Fibroblast of skin of left quadriceps (primary cell): Measurements from ENCODE around the gene RNF130.

Source experiments
- DNase-seq, 2 experiments: peaks; one replicate each; pipeline ENCODE4 v3.0.0-alpha.2; 2013; ENCODE audit warnings: low read depth in 2 of 2

Gene RNF130

DNA sequence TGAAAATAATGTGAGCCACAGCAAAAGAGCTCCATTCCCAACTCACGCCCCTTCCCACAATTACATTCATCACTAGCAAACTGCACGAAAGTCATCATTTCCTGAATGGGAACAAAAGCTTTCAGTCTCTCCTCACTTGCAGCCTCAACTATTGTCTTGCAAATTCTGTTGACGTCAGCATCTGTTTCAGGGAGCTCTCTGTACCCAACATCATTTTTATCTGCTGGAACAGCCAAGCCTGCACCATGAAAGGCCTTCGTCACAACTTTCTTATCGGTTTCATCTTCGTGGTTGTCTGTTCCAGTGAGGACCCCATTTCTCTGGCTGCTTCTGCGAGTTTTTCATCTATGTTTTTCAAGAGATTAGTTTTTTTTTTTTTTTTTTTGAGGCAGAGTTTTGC, 14.3 kb upstream of the RNF130 start:
- no peak for DNase-seq

DNA sequence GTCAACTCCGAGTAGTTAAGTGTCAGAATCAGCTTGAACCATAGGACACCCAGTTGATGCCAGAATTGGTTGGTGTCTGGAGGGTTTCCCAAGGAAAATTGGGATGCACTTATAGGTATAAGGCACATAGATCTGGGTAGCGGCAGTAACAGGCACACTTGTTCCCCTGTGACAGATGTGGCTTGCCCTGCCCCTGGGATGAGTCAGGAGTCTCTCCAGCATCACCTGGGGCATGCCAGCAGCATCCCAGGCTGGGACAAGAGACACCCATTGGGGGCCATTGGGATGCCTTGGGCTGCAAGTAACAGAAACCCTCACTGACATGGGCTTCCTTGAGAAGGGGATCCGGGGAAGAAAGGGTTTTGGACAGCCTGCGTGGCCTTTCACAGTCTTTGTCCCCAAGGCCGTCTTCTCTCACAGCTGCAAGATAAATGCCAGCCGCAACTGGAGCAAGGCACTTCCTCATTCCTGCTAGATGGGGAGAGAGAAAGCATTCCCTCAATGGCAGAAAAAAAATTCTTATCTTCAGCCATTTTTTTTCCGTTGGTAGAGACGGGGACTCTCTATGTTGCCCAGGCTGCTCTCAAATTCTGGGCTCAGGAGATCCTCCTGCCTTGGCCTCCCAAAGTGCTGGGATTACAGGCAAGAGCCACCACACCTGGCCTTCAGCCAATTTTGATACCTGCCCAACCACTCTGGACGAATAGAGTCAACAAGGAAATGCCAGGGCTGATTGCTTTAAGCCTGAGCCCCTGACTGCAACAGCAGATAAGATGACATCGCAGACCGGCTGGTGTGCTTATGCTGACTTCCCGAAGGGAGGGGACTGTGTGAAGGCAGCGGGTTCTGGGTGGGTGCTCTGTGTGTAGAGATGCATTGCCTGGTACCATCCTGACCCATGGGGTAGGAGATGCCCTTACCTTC, 13.3 kb upstream of the RNF130 start:
- DNase-seq: no peak

DNA sequence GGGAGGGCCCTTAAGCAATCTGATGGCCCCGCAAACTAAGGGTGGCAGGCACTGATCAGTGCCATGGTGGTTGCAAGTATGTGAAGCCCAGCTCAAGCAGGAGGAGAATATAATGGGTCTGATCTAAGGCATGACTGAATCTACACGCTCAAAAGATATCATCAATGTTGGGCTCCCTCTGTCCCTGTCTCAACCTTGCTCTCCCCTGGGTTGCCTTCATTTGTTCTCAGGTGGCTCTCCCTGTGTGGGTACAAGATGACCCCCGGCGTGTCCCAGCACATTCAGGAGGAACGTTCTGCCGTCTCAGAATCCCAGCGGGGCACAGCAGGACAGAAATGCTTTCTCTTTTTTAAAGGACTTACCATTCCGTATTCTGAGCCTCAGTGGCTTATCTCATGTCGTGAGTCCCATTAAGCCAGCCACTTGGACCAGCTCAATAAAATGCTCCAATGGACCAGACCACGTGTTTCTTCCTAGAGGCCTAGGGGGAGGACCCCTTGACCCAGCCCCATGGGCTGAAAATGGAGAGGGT, 12.0 kb upstream of the RNF130 start:
- no peak for DNase-seq

DNA sequence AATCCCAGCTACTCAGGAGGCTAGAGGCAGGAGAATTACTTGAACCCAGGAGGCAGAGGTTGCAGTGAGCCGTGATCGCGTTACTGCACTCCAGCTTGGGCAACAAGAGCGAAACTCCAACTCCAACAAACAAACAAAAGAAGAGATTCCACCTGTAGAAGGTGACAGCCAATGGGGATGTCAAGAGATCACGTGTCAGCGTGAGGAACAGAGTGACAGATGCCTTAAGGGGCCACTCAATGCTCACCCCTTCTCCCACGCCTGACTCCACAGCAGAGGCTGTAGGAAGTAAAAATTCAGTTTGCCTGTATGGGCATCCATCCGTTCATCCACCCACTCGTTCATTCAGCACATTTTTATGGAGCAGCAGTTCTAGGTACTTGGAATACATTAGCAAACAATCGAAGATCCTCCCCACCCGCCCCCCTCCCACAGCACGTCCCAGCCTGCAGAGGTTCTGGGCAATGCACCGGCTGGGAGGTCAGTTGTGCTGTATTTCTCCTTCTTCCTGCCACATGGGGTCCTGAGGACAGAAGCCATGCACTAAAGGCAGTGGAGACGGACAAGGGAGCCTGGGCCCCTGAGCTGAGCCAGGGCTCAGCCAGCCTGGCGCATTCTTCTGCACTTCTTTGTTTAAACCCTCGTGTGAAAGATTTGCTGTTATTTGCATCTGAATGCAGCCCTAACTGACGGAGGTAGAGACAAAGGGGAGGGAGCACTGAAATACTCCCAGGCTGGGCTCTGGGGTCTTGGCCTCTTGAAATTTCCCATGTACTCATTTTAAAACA, 11.3 kb upstream of the RNF130 start:
- no peak for DNase-seq

DNA sequence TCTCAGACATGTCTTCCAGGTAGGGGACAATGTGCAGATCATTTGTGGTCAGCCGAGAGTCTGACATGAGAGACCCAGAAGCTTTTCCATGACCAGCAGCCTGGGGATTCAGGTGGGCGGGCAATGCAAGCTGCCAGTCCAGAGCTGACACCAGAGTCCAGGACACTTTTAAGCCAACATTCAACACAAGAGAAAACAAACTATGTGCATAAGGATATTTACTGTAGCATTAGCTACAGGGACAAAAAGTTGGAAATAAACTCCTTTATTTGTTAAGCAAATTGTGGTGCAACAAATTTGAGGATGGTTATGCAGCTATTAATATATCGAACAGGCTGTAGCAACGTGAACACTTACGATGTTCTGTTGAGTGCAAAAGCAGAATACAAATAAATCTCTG, 9.9 kb upstream of the RNF130 start:
- no peak for DNase-seq

DNA sequence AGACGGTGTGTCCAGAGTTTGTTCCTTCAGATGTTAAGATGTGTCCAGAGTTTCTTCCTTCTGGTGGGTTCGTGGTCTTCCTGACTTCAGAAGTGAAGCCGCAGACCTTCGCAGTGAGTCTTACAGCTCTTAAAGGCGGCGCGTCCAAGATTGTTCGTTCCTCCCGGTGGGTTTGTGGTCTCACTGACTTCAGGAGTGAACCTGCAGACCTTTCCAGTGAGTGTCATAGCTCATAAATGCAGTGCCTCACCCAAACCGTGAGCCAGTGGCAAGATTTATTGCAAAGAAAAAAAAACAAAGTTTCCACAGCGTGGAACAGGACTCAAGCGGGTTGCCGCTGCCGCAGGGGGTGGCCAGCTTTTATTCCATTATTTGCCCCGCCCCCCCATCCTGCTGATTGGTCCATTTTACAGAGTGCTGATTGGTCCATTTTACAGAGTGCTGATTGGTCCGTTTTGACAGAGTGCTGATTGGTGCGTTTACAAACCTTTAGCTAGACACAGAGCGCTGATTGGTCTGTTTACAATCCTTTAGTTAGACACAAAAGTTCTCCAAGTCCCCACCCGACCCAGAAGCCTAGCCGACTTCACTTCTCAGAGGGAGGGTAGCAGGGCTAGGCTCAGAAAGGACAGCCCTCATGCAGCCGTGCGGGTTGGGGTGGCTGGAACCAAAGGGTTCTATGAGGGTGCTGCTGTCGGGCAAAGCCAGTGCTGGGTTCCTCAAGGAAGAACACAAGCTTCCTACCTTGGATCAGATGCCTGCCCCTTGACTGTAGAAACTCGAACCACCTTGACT, 9.1 kb upstream of the RNF130 start:
- DNase-seq: no peak

DNA sequence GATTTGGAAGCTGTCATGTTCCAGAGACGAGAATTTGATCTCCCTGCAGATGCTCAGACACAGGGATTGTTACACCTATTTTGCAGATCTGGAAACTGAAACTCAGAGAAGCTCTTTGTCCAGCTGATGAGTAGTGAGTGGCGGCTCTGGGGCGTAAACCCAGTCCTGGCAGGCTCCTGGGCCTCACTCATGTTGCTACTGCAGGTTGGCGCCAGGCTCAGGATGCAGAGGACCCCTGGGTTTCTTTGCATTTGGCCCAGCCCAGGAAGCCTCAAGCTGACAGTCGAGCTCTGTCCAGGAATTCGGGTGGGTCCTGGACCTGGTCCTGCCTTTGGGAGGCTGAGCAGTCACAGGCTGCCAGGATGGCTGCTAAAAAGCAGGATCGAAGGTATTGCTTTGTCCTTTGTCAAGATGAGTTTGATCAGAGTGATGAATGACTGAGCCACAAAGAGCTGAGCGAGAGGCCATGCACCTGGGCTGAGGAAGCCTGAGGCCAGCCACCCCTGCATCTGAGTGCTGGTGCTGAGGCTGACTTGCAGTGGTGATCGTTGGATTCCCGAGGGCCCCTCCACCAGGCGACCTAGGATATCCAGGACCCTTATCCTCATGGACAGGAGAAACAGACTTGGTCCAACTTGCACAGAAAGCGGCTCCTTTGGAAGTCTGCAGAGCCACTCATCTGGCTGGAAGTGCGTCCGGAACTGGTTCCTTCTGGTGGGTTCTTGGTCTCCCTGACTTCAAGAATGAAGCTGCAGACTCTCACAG, 8.3 kb upstream of the RNF130 start:
- no peak for DNase-seq

DNA sequence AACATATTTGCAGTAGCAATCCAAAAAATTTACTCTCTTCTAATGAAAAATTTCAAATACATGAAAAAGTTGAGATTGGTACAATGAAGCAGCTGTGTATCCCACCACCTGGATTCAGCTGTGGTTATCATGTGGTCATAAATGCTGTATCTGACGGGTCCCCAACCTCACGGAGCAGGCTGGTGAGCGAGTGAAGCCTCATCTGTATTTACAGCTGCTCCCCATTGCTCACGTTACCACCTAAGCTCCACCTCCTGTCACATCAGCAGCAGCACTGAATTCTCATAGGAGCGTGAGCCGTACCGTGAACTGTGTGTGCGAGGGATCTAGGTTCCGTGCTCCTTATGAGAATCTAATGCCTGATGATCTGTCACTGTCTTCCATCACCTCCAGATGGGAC, 6.8 kb upstream of the RNF130 start:
- no peak for DNase-seq

DNA sequence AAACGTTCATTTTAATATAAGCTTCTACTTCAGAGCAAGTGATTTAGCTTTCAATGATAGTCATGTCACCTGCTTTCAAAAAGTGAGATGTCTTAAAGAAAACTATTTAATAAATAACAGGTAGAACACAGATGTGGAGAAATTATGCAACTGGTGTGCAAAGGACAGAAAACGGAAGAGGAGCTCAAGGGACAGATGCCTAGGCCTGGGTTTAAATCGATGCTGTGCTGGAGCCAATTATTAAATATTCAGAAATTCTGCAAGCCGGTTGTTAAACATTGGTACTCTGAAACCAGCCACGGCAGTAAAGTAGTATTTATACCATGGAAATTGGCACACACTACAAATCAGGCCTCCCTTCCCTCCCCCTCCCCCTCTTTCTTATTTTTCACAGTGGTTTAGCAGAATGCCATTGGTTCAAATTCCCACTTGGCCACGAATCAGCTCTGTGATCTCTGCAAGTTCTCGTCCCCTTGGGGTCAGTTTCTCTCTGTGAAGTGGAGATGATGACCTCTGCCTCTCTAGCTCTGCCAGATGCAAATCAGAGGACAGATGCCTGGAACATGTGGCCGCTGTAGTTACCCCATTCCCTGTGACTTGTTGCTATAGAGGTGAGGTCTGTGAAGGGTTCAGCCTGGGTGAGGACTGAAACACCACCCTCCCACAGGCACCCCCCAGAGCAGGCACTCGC, 6.2 kb upstream of the RNF130 start:
- no peak for DNase-seq

DNA sequence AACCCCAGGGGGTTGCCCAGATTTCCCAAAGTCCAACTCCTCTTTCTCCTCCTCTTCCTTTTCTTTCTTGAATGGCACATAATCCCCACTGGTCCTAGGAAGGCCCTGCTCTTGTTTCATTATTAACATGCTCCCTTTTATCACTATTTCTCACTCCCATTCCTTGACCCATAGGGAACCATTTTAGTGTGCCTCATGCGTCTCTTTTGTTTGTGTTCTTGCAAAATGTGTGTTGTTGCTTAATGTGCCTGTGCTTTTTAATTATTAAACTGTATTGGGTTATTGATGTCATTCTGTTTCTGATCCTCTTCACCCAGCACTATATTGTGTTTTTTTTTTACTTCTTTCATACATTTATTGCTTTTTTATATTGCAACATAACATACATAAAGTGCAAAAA, 4.1 kb upstream of the RNF130 start:
- DNase-seq: no peak

DNA sequence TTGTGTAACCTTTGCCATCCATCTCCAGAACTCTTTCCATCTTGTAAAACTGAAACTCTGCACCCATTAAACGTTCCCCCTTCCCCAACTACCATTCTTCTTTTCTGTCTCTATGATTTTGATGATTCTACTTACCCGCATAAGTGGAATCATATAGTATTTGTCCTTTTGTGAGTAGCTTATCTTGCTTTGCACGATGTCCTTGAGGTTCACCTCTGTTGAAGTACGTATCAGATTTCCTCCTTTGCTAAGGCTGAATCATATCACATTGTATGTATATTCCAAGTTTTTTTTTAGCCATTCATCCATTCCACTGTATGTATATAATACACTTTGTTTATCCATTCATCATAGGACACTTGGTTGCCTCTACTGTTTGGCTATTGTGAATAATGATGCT, 2.9 kb upstream of the RNF130 start:
- no peak for DNase-seq

DNA sequence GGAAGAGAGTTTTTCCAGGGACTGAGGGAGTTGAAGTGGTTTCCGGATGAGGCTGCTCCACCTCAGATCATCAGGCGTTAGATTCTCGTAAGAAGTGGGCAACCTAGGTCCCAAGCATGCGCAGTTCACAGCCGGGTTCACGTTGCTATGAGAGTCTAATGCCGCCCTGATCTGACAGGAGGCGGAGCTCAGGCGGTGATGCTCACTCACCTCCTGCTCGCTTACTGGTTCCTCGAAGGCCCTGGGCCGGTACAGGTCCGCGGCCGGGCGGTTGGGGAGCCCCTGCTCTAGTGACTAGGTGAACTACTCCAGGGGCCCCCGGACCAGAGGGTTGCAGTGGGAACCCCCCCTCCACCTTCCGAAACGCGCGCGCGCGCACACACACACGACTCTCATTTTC, 997 bp upstream of the RNF130 start:
- no peak for DNase-seq

DNA sequence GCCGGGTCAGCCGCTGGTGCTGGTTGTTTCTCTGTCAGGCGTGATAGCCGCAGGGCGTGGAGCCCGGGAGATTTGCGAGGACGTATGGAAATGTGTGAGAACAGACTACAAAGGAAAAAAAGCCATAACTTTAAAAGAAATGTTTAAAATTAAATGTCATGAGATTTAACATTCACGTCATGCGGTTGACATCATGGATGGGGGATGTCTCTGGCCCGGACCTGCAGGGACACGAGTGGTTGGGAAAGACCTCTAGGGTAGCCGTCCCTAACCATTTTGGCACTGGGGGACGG, 643 bp upstream of the RNF130 start:
- DNase-seq: no peak

DNA sequence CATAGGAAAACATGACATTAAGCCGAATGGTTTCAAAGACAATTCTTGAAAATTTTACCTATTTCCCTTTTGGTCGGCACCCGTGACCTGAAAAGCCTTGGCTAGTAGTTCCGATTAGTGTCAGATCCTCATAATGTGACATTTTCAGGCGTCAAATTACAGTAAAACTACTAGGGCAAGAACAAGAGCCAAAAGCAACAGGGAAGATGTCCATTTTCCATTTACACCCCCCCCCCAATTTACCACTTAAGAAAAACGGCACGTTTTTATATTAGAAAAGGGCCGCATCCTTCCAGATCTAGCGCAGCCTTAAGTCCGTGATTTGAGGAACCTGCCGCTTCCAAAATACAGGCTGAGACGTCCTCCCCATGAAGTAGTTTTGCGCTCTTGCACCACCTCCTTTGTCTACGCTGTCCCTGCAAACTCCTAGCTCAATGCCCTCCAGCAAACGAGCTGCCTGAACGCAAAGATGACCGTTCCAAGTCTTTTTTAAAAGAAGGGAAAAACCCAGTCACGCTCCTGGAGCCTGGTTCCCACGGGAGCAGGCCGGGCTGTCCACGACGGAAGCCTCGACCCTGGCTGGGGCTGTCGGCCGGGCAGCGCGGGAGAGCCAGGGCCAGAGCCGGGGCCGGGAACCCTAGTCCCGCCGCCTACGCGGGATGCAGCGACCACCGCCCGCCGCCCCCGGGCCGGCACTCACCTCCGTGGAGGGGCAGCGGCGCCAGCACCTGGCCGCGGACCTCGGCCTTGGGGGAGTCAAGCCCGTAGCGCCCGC, 616 bp downstream of the RNF130 start:
- peak in 1 of 2 experiments; percentile 5 for DNase-seq

DNA sequence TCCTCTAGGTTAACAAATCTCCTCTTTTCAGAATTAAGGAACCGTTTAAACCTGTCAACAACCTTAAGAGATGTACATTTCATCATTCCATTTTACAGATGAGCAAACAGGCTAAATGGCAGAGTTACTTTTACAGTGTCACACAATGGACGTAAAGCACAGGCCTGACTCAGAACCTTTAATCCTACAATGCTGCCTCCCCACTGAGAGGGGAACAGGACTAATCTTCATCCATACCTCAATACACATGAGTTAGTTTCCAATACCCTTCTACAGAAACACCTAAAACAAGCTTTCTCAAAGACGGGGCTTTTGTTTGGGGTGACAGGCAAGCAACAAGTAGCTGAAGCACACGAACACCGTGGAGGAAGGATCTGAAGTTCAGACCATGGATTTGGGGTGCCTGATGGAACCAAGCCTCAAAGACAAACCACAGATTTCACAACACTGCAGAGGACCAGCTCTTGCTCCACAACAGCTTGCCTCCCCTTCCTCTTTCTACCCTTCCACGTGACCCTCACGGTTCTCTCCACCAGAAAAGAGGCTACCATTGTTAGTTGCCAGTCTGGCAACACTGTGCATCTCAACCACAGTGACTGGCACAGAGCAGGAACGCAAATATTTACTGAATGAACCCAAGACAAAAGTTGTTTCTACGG, 1.8 kb downstream of the RNF130 start:
- DNase-seq: peak in 1 of 2 experiments; percentile 1

DNA sequence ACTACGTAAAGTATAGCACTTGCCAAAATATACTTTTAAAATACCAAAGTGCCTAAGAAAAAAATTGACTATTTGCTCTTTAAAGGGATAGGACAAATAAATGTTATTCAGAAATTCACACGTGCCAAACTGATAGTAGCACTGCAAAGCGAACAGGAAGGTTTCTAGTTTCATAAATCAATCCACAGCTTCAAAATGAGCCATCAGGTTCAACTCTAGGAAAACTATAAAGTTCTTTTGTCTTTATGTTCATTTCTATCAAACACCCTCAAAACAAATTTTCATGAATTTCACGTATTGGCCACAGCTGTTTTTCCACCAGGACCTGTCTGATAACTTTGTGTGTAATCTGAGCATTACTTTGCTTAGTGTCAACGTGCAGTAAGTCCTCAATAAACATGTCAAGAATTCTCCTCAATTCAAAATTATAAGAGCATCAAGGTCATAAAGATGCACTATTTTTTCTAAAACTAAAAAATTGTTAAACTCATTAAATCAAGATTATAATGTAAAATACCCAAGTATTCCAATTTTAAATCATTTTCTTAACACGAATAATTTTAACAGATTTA, 3.0 kb downstream of the RNF130 start:
- no peak for DNase-seq

DNA sequence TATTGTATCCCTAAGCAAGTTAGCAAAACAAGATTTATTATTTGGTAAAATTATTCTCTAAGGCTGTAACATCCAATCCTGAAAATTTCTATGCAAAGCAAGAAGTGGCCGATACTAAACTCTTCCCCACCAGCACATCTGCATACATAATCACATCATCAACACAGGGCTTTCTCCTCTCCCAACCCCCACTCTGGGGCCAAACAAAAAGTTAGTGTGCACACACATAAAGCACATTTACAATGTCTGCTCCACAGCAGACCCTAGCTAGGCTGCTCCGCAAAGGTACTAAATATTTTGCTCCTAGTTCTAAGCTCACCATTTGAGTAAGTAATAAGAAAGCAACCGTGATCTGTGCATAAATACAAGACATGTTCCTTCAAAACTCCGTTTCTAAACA, 3.6 kb downstream of the RNF130 start:
- no peak for DNase-seq

DNA sequence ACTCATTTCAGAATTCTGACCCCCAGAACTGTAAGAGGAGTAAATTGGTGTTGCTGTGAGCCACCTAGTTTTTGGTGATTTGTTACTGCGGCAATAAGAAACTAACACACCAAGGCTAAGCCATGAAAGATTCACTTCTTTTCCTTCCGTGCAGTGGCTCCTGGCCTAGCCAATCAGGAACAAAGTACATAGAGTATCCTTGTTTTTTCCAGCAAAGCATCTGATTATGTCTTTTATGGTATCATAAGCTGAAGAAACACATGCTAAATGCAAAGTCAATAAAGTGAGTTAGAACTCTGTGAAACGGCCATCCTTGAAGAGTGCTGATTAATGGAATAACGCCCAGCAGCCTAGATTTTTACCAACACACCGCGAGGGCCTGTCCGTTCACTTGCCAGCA, 11.4 kb downstream of the RNF130 start:
- no peak for DNase-seq

DNA sequence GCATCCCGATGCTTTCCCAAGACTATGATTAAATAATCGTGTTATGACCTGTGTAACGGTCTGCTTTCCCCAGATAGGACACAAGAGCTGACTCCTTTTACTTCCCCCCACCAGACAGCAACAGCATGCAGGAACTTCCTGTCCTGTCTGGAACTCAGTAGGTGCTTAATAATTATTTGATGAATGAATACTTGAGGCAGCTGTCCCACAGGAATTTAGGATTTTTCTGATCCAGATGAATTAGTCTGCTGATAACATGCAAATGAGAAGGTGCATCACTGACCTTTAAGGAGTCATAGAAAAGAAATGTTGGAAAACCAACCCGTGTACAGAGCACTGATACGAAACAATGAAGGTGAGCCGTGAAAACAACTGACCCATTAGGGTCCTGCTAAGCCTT, 12.2 kb downstream of the RNF130 start:
- DNase-seq: no peak
